Activated naive CD8-positive, alpha-beta T cell treated with anti-CD3 and anti-CD28 coated beads, Interleukin-2, amount 10 ng/mL, durations not matched to agents 7 days and 5 days (primary cell): ENCODE measurements around the gene ALDH1A1. TPM values are rescaled to one million over a fixed set of nuclear protein-coding genes. Genes with fewer than 3 reads are reported as not detected.
"Not testable (repeated sequence)": the region's sequence is repeated elsewhere in the genome, so short reads cannot be mapped to it uniquely, and the experiment has no call there.

Experiments used
- ATAC-seq: fragments of 150-1000 bp; cut with Tn5 transposase; one replicate; pipeline ENCODE4 v1.10.0; 2021; ENCODE audit warnings: low read depth, moderate library complexity
- POLR2A ChIA-PET: fragments of 350-600 bp; sonication (Branson Sonifier 250); formaldehyde crosslinking; loops from one replicate; lab custom pipeline; 2021; ENCODE audit warnings: antibody characterized with exemption; lab: Charles Lee
- DNase-seq: peaks from one replicate; pipeline ENCODE4 v3.0.0; 2021
- H3K27ac Mint-ChIP-seq: one replicate; pipeline ENCODE4 v1.8.0; 2022; ENCODE audit warnings: mild to moderate bottlenecking, mixed read lengths
- H3K27me3 Mint-ChIP-seq: one replicate; pipeline ENCODE4 v1.8.0; 2022; ENCODE audit warnings: mild to moderate bottlenecking, moderate library complexity, mixed read lengths
- H3K36me3 Mint-ChIP-seq: one replicate; pipeline ENCODE4 v1.8.0; 2021; ENCODE audit warnings: mild to moderate bottlenecking, mixed read lengths
- H3K4me1 Mint-ChIP-seq: one replicate; pipeline ENCODE4 v1.8.0; 2021; ENCODE audit warnings: mixed read lengths
- H3K4me3 Mint-ChIP-seq: one replicate; pipeline ENCODE4 v1.8.0; 2022; ENCODE audit warnings: mild to moderate bottlenecking, moderate library complexity, mixed read lengths
- H3K9me3 Mint-ChIP-seq: one replicate; pipeline ENCODE4 v1.8.0; 2021; ENCODE audit warnings: mixed read lengths
- total RNA-seq, 2 experiments: library from RNA; stranded (reverse); gene quantifications; one replicate each; pipeline ENCODE4 v1.2.3, GENCODE V29; 2021

The ALDH1A1 gene
- total RNA-seq, 2 experiments from 2014 or later = 0.69 to 1.3 TPM

GRCh38 chr9:72946318-72946717, 6.5 kb downstream of the ALDH1A1 start:
- H3K4me1 Mint-ChIP-seq = no peaks in the 10 kb centered on the region
- H3K9me3 Mint-ChIP-seq = no peaks in the 10 kb centered on the region
- H3K27me3 Mint-ChIP-seq = peaks cover 16% of the 10 kb centered on the region
- POLR2A ChIA-PET = no interaction called here
- no peak for ATAC-seq
- no peak for DNase-seq
- no peak overlapping the region for H3K27ac Mint-ChIP-seq
- H3K4me3 Mint-ChIP-seq = no peak overlapping the region
- H3K36me3 Mint-ChIP-seq = no peaks in the 10 kb centered on the region

GRCh38 chr9:72945391-72945790, 7.5 kb downstream of the ALDH1A1 start:
- POLR2A ChIA-PET = no interaction called here

GRCh38 chr9:72943844-72944462, 8.9 kb downstream of the ALDH1A1 start:
- Mint-ChIP-seq H3K4me3 (no peak overlapping the region), H3K36me3 (no peaks in the 10 kb centered on the region), H3K27me3 (peaks cover 14% of the 10 kb centered on the region), H3K9me3 (no peaks in the 10 kb centered on the region), H3K4me1 (no peaks in the 10 kb centered on the region), H3K27ac (no peak overlapping the region)
- POLR2A ChIA-PET = no interaction called here
- ATAC-seq (no peak), DNase-seq (no peak)

More at GRCh38 chr9:72945391-72945790, 7.5 kb downstream of the ALDH1A1 start:
- Mint-ChIP-seq H3K9me3 (no peaks in the 10 kb centered on the region), H3K27me3 (peaks cover 13% of the 10 kb centered on the region), H3K4me3 (no peak overlapping the region), H3K4me1 (no peaks in the 10 kb centered on the region), H3K36me3 (no peaks in the 10 kb centered on the region), H3K27ac (no peak overlapping the region)
- DNase-seq = no peak
- ATAC-seq = no peak

GRCh38 chr9:72942451-72942850, 10.4 kb downstream of the ALDH1A1 start:
- POLR2A ChIA-PET = no interaction called here
- no peaks in the 10 kb centered on the region for H3K36me3 Mint-ChIP-seq
- peaks cover 10% of the 10 kb centered on the region for H3K27me3 Mint-ChIP-seq
- no peak overlapping the region for H3K4me3 Mint-ChIP-seq
- no peaks in the 10 kb centered on the region for H3K9me3 Mint-ChIP-seq
- H3K27ac Mint-ChIP-seq = no peak overlapping the region
- DNase-seq (no peak), ATAC-seq (no peak)
- H3K4me1 Mint-ChIP-seq = no peaks in the 10 kb centered on the region

GRCh38 chr9:72939581-72939980, 13.3 kb downstream of the ALDH1A1 start:
- H3K4me3 Mint-ChIP-seq, ATAC-seq, H3K36me3 Mint-ChIP-seq, POLR2A ChIA-PET, H3K9me3 Mint-ChIP-seq, H3K4me1 Mint-ChIP-seq, DNase-seq, H3K27ac Mint-ChIP-seq: not testable (repeated sequence)
- H3K27me3 Mint-ChIP-seq = peaks cover 10% of the 10 kb centered on the region

GRCh38 chr9:72937545-72937944, 15.3 kb downstream of the ALDH1A1 start:
- Mint-ChIP-seq H3K27me3 (peaks cover 7% of the 10 kb centered on the region), H3K4me1 (no peaks in the 10 kb centered on the region), H3K36me3 (no peaks in the 10 kb centered on the region), H3K4me3 (no peak overlapping the region), H3K9me3 (no peaks in the 10 kb centered on the region), H3K27ac (no peak overlapping the region)
- DNase-seq (no peak), ATAC-seq (no peak)
- POLR2A ChIA-PET = no interaction called here

GRCh38 chr9:72936679-72937078, 16.2 kb downstream of the ALDH1A1 start:
- H3K9me3 Mint-ChIP-seq = no peaks in the 10 kb centered on the region
- no peak overlapping the region for H3K27ac Mint-ChIP-seq
- no peak overlapping the region for H3K4me3 Mint-ChIP-seq
- DNase-seq (no peak), ATAC-seq (no peak)
- POLR2A ChIA-PET = no interaction called here
- H3K27me3 Mint-ChIP-seq = peaks cover 3% of the 10 kb centered on the region
- no peaks in the 10 kb centered on the region for H3K4me1 Mint-ChIP-seq
- no peaks in the 10 kb centered on the region for H3K36me3 Mint-ChIP-seq

GRCh38 chr9:72936266-72936665, 16.6 kb downstream of the ALDH1A1 start:
- H3K36me3 Mint-ChIP-seq = no peaks in the 10 kb centered on the region
- peaks cover 3% of the 10 kb centered on the region for H3K27me3 Mint-ChIP-seq
- no peaks in the 10 kb centered on the region for H3K4me1 Mint-ChIP-seq
- DNase-seq = no peak
- ATAC-seq = no peak
- H3K9me3 Mint-ChIP-seq = no peaks in the 10 kb centered on the region
- POLR2A ChIA-PET = no interaction called here
- no peak overlapping the region for H3K4me3 Mint-ChIP-seq
- H3K27ac Mint-ChIP-seq = no peak overlapping the region

GRCh38 chr9:72935595-72935994, 17.3 kb downstream of the ALDH1A1 start:
- no peak overlapping the region for H3K27ac Mint-ChIP-seq
- POLR2A ChIA-PET = no interaction called here
- no peaks in the 10 kb centered on the region for H3K9me3 Mint-ChIP-seq
- DNase-seq (no peak), ATAC-seq (no peak)
- H3K27me3 Mint-ChIP-seq = peaks cover 3% of the 10 kb centered on the region
- no peak overlapping the region for H3K4me3 Mint-ChIP-seq
- no peaks in the 10 kb centered on the region for H3K4me1 Mint-ChIP-seq
- H3K36me3 Mint-ChIP-seq = no peaks in the 10 kb centered on the region

- POLR2A ChIA-PET = no interaction called here
- no peak for ATAC-seq
Observed at GRCh38 chr9:72933730-72934665, 18.9 kb downstream of the ALDH1A1 start.

GRCh38 chr9:72932619-72933018, 20.2 kb downstream of the ALDH1A1 start:
- Mint-ChIP-seq H3K36me3 (no peaks in the 10 kb centered on the region), H3K27me3 (peaks cover 3% of the 10 kb centered on the region), H3K27ac (no peak overlapping the region), H3K4me1 (no peaks in the 10 kb centered on the region), H3K9me3 (no peaks in the 10 kb centered on the region), H3K4me3 (no peak overlapping the region)
- POLR2A ChIA-PET = no interaction called here
- ATAC-seq (no peak), DNase-seq (no peak)

More at GRCh38 chr9:72933730-72934665, 18.9 kb downstream of the ALDH1A1 start:
- Mint-ChIP-seq H3K4me3 (no peak overlapping the region), H3K36me3 (no peaks in the 10 kb centered on the region), H3K27me3 (peaks cover 3% of the 10 kb centered on the region), H3K9me3 (no peaks in the 10 kb centered on the region), H3K27ac (no peak overlapping the region), H3K4me1 (no peaks in the 10 kb centered on the region)
- no peak for DNase-seq

- no peak for ATAC-seq
- Mint-ChIP-seq H3K27ac (no peak overlapping the region), H3K4me3 (no peak overlapping the region), H3K27me3 (peaks cover 3% of the 10 kb centered on the region), H3K36me3 (no peaks in the 10 kb centered on the region), H3K9me3 (no peaks in the 10 kb centered on the region), H3K4me1 (no peaks in the 10 kb centered on the region)
- POLR2A ChIA-PET = no interaction called here
- DNase-seq = no peak
Observed at GRCh38 chr9:72931897-72932296, 21.0 kb downstream of the ALDH1A1 start.

- DNase-seq = no peak
- peaks cover 3% of the 10 kb centered on the region for H3K27me3 Mint-ChIP-seq
- no peak overlapping the region for H3K27ac Mint-ChIP-seq
- POLR2A ChIA-PET = no interaction called here
- H3K4me3 Mint-ChIP-seq = no peak overlapping the region
- H3K9me3 Mint-ChIP-seq = no peaks in the 10 kb centered on the region
- no peak for ATAC-seq
- no peaks in the 10 kb centered on the region for H3K4me1 Mint-ChIP-seq
- no peaks in the 10 kb centered on the region for H3K36me3 Mint-ChIP-seq
Observed at GRCh38 chr9:72931437-72931836, 21.4 kb downstream of the ALDH1A1 start.

GRCh38 chr9:72930828-72931227, 22.0 kb downstream of the ALDH1A1 start:
- POLR2A ChIA-PET = no interaction called here
- Mint-ChIP-seq H3K9me3 (no peaks in the 10 kb centered on the region), H3K4me1 (no peaks in the 10 kb centered on the region), H3K4me3 (no peak overlapping the region), H3K36me3 (no peaks in the 10 kb centered on the region), H3K27me3 (peaks cover 3% of the 10 kb centered on the region), H3K27ac (no peak overlapping the region)
- DNase-seq (no peak), ATAC-seq (no peak)
